LNCAP (cell line): ENCODE data around the gene PLEKHH1.

Source experiments
- CTCF ChIP-seq: fragments of 450-650 bp; IDR thresholded peaks from 2 replicates; pipeline ENCODE4 v1.5.1; 2017; ENCODE audit warnings: mild to moderate bottlenecking

Gene PLEKHH1

GRCh38 chr14:67630938-67631337 lies 97.8 kb downstream of the PLEKHH1 start:
- no peak for TF ChIP-seq CTCF

- TF ChIP-seq CTCF = no peak
Observed at GRCh38 chr14:67633451-67634147, 100.5 kb downstream of the PLEKHH1 start.

- TF ChIP-seq CTCF = no peak
Observed at GRCh38 chr14:67636361-67636919, 103.3 kb downstream of the PLEKHH1 start.

- no peak for TF ChIP-seq CTCF
Observed at GRCh38 chr14:67638642-67639041, 105.6 kb downstream of the PLEKHH1 start.
